HL-60/S4 treated with retinoic acid at 250 ng/mL for 4 days and 3 days (cell line): Measurements from ENCODE around the gene DHX8.

Source experiments
- in situ Hi-C: fragments of 300-500 bp; cut with MboI; formaldehyde crosslinking; loops from 2 replicates; pipeline ENCODE4 v1.7.0; 2022; ENCODE audit warnings: low sequenced_read_pairs

Gene DHX8

DNA sequence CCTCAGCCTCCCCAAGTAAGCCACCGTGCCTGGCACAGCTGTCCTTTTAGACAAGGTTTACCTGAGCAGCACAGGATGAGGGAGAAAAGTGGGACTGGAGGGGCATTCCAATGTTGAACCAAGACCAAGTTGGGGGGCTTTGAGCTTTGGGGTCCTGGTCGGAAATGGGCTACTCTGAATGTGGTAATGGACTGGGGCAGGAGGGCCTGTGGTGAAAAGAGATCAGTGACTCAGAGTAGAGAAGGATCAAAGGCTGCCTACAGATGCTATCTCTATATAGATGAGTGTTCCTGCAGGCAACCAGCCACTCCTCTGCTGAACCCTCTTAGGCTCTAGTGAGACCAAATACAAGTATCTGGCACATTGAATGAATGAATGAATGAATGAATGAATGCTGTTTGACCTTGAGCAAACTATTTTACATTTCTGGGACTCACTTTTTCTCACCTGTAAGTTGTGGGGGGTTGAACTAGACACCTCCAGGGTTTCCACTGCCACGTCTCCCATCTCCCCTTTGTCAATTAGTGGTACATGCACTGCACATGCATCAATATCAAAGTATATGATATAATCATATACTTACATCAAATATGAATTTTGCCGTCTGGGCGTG lies 88.7 kb downstream of the DHX8 start:
- in situ Hi-C loops, result loop anchor here (10.0 kb wide), 1 partner anchor 192 kb away; no protein-coding TSS in a partner anchor

DNA sequence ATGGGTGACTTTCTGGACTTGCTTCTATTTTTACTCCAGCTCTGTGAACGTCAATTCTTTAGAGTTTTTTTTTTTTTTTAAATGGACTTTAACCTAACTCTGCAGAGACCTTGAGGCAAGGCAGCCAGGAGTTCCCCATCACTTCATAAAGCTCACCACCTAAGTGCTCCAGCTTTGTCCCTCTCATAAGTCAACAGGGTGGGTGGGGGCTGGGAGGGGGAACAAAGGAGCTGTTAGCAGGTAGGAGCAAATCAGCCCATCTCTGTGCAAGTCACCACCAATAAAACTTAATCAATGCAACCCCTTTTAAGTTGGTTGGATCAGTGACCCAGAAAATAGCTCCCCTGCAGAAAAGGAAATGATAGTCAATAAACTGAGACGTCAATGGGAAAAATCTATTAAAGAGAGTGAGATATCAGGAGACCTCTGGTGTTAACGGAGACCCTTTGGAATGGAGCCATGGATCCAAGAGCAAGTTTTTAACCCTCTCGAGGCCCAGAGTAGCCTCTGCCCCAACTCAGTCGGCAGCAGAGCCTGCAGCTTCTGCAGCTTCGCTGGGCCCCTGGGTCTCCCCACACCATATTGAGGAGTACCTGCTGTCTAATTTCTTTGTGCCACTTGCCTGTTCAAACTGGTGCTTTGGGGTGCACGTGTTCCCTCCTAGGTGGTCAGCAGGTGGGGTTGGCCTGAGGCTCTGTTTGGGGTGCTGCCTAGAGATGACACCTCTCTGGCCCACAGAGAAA lies 90.0 kb downstream of the DHX8 start:
- in situ Hi-C loops, result loop anchor here (10.0 kb wide), 1 partner anchor 191 kb away; no protein-coding TSS in a partner anchor

- in situ Hi-C loops, result loop anchor here (10.0 kb wide), 1 partner anchor 190 kb away; no protein-coding TSS in a partner anchor
These were observed 90.6 kb downstream of the DHX8 start for GRCh38 chr17:43574348-43574747.

DNA sequence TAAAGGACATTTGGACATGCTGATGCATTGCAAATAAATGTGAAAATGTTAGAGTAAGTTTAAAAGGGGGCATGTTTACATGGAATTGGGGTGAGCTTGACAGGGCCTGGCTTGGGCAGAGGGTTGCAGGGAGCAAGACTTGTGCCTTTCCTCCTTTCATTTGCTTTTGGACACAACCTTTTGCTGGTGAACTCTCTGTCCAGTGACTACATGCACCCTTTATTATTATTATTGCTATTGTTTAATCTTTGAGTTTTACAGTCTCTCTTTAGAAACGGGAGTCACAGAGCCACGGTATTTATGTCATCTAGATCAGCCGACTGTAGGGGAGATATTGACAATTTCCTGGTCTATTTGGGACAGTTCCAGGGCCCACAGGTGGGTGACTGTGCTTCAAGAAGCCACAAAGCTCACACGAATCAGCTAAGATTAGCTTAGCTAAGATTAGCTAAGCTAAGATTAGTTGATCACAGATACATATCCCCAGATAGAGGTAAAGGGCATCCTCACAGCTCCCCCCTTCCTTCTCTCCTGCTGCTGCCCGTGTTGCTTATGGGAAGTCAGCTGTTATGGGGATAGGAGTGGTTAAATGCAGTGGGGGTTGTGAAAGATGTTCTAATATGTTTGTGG lies 91.2 kb downstream of the DHX8 start:
- in situ Hi-C loops, result loop anchor here (10.0 kb wide), 1 partner anchor 190 kb away; no protein-coding TSS in a partner anchor
